Activated naive CD8-positive, alpha-beta T cell treated with anti-CD3 and anti-CD28 coated beads, Interleukin-2, amount 50 U/mL, for 24 hours (primary cell): ENCODE measurements around the gene BAHD1.

Source experiments
- ATAC-seq: fragments of 150-1000 bp; cut with Tn5 transposase; one replicate; pipeline ENCODE4 v1.10.0; 2021
- DNase-seq: peaks from one replicate; pipeline ENCODE4 v3.0.0; 2021
- H3K27ac Mint-ChIP-seq: one replicate; pipeline ENCODE4 v1.8.0; 2021; ENCODE audit warnings: mild to moderate bottlenecking, mixed read lengths
- H3K27me3 Mint-ChIP-seq: one replicate; pipeline ENCODE4 v1.8.0; 2021; ENCODE audit warnings: mixed read lengths
- H3K36me3 Mint-ChIP-seq: one replicate; pipeline ENCODE4 v1.8.0; 2021; ENCODE audit warnings: low read depth, mixed read lengths
- H3K4me1 Mint-ChIP-seq: one replicate; pipeline ENCODE4 v1.8.0; 2021; ENCODE audit warnings: mixed read lengths
- H3K4me3 Mint-ChIP-seq: one replicate; pipeline ENCODE4 v1.8.0; 2021; ENCODE audit warnings: mild to moderate bottlenecking, moderate library complexity, mixed read lengths
- H3K9me3 Mint-ChIP-seq: one replicate; pipeline ENCODE4 v1.8.0; 2021; ENCODE audit warnings: mixed read lengths

BAHD1 gene

GRCh38 chr15:40436116-40436891, 4.4 kb upstream of the BAHD1 start:
- ATAC-seq (no peak), DNase-seq (no peak)
- H3K27me3 Mint-ChIP-seq = peaks cover 41% of the 10 kb centered on the region
- H3K36me3 Mint-ChIP-seq = no peaks in the 10 kb centered on the region
- peaks cover 27% of the 10 kb centered on the region for H3K4me1 Mint-ChIP-seq
- H3K4me3 Mint-ChIP-seq = peak overlapping the region; percentile 45
- no peaks in the 10 kb centered on the region for H3K9me3 Mint-ChIP-seq
- H3K27ac Mint-ChIP-seq = no peak overlapping the region

DNA sequence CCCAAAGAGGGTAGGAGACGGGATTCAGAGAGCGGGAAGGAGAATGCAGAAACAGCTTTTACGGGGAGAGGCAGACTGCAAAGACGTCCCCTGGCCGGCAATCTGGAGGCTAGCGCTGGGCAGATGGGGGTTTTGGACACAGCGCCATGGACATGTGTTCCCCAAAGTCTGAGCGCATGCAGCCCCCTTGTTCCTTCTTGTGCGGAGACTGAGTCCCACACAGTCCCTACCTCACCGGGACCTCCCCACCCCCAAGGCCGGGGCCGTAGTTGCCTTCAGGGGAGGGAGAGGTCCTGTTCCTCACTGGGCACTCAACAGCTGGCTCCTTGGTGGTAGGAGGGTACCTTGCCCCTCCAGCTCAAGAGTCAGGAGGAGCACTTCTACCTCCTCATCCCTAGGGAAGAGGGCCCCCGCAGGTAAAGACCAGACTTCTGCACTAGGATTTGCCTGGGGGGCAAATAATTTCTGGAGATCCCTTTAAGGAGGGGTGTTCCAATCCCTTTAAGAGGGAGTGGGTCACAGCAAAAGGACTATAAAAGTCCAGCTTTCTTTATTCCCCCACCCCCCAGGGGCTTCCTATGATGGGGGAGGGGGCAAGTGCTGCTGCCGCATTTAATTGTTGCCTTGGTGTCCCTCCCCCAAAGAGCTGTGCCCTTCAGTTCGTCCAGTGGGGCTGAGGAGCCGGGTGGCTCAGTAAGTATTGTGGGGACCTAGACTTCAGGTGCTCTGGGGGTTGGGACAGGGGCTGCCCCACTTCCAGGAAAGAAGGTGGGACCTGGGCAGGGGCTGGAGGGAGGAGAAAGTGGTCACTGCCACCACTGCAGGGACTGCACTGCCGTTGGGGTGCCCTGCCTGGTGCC, 3.6 kb upstream of the BAHD1 start:
- Mint-ChIP-seq H3K4me1 (peaks cover 27% of the 10 kb centered on the region), H3K36me3 (no peaks in the 10 kb centered on the region), H3K4me3 (peak overlapping the region; percentile 45), H3K9me3 (no peaks in the 10 kb centered on the region), H3K27me3 (peaks cover 41% of the 10 kb centered on the region), H3K27ac (no peak overlapping the region)
- no peak for ATAC-seq
- no peak for DNase-seq

- Mint-ChIP-seq H3K27ac (no peak overlapping the region), H3K4me1 (peaks cover 35% of the 10 kb centered on the region), H3K36me3 (no peaks in the 10 kb centered on the region), H3K27me3 (peaks cover 41% of the 10 kb centered on the region), H3K4me3 (no peak overlapping the region), H3K9me3 (no peaks in the 10 kb centered on the region)
- ATAC-seq (no peak), DNase-seq (no peak)
Measured at GRCh38 chr15:40437752-40438687, 2.7 kb upstream of the BAHD1 start.

DNA sequence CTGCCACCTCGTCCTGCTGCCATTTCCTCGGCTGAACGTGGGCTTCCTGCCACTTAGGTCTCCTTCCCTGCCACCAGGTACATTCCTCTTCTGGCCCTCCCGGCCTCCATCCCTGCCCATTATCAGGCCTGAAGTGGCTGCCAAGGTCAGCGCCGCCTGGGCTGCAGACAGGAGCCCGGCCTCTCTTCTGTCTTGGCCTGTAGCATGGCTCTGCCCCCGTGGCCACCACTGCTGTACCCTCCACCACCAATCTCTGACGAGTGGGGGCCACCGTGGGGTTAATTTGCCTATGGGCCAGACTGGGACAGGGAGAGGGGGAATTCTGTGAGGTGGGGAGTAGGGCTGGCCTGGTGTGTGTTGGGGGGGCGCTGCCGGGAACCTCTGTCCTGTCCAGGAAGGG, 2.0 kb upstream of the BAHD1 start:
- H3K27me3 Mint-ChIP-seq = peaks cover 41% of the 10 kb centered on the region
- H3K36me3 Mint-ChIP-seq = no peaks in the 10 kb centered on the region
- H3K27ac Mint-ChIP-seq = no peak overlapping the region
- no peaks in the 10 kb centered on the region for H3K9me3 Mint-ChIP-seq
- H3K4me3 Mint-ChIP-seq = no peak overlapping the region
- ATAC-seq = no peak
- no peak for DNase-seq
- H3K4me1 Mint-ChIP-seq = peaks cover 42% of the 10 kb centered on the region

DNA sequence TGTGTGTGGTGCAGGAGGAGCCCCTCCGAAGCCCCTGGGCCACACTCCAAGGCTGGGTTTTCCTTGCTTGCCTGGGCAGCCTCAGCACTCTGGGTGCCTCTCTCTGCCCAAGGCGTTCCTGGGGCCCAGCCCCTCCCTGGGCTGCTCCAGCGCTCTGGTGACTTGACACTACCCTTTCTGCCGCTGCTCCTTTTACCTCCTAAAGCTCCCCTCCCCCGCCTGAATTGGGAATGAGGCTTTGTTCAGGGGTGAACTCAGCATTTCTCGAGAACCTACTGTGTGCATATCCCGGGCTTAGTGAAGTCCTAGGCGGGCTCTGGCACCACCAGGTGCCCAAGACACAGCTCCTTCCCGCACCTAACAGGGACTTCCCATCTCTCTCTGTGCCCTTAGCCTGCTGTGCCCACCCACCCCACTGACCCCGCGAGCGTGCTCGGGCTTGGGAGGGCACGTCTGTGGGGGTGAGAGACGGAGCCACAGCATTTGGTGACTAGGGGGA, 1.2 kb upstream of the BAHD1 start:
- no peaks in the 10 kb centered on the region for H3K9me3 Mint-ChIP-seq

DNA sequence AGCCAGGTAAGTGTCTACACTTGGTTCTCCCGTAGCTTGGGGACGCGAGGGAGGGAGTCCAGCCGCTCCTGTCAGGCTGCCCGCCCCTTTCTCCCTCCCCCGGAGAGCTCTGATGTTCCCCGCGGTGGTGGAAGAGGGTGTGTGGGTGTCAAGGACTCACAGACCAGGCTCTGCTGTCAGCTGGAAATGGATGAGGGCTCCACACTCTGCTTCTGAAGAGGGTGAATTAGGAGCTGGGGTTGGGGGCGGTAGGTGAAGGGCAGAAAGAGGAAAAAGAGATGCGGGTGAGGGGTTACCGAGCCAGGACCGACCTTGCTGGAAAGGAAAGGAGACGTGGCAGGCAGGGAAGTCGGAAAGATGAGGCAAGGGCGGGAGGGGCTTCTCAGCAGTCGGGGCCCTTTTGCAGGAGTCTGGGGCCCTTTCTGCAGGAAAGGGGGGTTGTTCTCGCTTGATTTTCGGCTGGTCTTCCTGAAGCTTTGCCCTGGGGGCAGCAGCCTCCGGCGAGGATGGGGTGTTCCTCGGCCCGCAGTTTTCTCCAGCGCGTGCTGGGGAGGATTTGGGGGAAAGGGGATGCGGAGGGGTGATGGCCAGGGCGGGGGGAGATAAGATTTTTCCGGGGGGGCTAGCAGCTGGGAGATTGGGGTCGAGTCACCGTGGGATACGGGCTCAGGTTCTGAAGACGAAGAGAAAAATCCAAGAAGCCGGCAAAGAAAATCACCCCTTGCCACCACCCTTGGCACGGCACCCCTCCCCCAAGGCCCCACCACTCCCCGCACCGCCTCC, 602 bp upstream of the BAHD1 start:
- DNase-seq (peak; percentile 44), ATAC-seq (no peak)
- Mint-ChIP-seq H3K9me3 (no peaks in the 10 kb centered on the region), H3K27me3 (peaks cover 36% of the 10 kb centered on the region), H3K27ac (peak overlapping the region; percentile 87), H3K36me3 (no peaks in the 10 kb centered on the region), H3K4me1 (peaks cover 57% of the 10 kb centered on the region), H3K4me3 (peak overlapping the region; percentile 84)

More for the DNA sequence above, 1.2 kb upstream of the BAHD1 start:
- no peak for DNase-seq
- Mint-ChIP-seq H3K4me1 (peaks cover 50% of the 10 kb centered on the region), H3K4me3 (peak overlapping the region; percentile 84), H3K27ac (peak overlapping the region; percentile 87), H3K27me3 (peaks cover 41% of the 10 kb centered on the region), H3K36me3 (no peaks in the 10 kb centered on the region)
- no peak for ATAC-seq

DNA sequence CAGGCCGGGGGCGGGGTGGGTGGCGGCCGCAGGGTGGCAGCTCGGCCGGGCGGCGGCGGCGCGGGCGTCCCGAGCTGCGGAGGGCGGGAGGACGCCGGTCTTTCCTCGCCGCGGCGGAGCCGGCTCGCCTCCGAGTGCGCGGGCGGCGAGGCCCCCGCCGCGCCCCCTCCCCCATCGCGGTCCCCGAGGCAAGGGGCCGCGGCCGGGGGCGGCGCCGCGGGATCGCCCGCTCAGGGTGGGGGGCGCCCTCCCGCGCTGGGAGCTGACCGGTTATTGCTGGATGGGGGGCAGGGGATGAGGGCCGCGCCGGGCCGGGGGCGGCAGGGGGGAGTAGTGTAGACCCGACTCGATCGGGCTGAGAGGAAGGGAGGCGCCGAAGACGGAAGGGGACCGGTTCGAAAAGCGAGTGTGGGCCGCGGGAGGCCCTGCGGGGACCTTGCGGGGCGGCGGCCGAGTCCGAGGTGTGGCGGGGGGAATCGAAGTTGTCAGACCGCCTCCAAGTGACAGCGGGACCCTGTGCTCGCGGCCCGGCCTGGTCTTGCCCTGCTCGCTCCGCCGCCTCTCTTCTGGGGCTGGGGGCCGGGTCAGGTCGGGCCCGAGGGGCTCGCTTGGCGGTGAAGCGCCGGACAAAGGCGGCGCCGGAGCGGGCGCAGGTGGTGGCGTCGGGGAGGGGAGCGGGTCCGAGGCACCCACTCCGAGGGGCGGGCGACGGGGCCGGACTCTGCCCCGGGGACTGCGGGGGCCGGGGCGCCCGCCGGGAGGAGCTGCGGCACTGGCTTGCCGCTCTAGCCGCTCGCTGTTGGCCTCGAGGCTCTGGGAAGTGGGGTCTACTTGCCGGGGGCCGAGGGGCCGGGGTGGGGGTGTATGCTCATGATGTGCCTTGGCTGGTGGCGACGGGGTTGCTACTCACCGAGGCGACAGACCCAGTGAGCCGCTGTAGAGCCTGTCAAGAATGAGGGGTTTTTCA, 1.1 kb downstream of the BAHD1 start:
- DNase-seq (peak; percentile 34), ATAC-seq (no peak)
- Mint-ChIP-seq H3K9me3 (no peaks in the 10 kb centered on the region), H3K27ac (peak overlapping the region; percentile 62), H3K36me3 (peaks cover 2% of the 10 kb centered on the region), H3K4me3 (peak overlapping the region; percentile 81), H3K4me1 (peaks cover 52% of the 10 kb centered on the region), H3K27me3 (peaks cover 27% of the 10 kb centered on the region)

DNA sequence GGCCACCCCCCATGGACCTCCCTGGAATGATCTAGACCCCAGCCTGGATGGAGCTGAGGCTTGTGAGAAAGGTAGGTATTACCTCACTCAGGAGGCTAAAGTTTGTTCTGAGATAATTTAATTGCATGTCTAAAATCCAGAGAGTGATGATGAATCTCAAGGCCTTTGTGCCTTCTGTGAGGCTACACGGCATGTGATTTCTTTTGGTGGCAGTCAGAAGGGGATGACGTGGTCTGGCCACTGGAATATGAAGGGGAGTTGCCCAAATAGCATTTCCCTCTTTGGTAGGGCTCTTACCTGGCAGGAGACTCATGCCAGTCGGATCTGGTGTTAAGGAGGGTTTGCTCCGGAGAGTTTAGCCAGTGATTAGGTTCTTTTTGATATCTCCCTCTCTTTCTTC, 2.5 kb downstream of the BAHD1 start:
- H3K4me1 Mint-ChIP-seq = peaks cover 46% of the 10 kb centered on the region
- H3K27ac Mint-ChIP-seq = no peak overlapping the region
- H3K36me3 Mint-ChIP-seq = peaks cover 2% of the 10 kb centered on the region
- DNase-seq (no peak), ATAC-seq (no peak)
- peaks cover 18% of the 10 kb centered on the region for H3K27me3 Mint-ChIP-seq
- peak overlapping the region; percentile 81 for H3K4me3 Mint-ChIP-seq
- H3K9me3 Mint-ChIP-seq = no peaks in the 10 kb centered on the region

DNA sequence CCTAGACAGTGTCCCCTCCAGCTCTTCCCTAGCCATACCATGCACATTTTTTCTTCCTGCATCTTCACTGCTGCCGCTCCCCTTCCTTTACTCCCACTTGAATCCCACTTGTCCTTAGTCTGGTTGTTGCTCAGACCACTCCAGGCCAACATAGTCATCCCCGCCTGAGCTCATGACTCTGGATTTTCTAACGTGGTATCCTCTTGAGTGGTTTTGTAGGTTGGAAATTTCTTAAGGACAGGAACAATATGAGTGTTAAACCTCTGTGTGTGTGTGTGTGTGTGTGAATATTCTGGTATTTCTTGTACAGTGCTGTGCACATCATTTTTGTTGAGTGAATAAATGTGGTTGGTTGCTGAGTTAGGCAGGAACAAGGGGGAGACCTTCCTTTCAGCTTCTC, 3.1 kb downstream of the BAHD1 start:
- ATAC-seq (no peak), DNase-seq (no peak)
- H3K4me3 Mint-ChIP-seq = peak overlapping the region; percentile 15
- H3K36me3 Mint-ChIP-seq = peaks cover 2% of the 10 kb centered on the region
- H3K27me3 Mint-ChIP-seq = peaks cover 12% of the 10 kb centered on the region
- H3K9me3 Mint-ChIP-seq = no peaks in the 10 kb centered on the region
- H3K4me1 Mint-ChIP-seq = peaks cover 46% of the 10 kb centered on the region
- no peak overlapping the region for H3K27ac Mint-ChIP-seq

DNA sequence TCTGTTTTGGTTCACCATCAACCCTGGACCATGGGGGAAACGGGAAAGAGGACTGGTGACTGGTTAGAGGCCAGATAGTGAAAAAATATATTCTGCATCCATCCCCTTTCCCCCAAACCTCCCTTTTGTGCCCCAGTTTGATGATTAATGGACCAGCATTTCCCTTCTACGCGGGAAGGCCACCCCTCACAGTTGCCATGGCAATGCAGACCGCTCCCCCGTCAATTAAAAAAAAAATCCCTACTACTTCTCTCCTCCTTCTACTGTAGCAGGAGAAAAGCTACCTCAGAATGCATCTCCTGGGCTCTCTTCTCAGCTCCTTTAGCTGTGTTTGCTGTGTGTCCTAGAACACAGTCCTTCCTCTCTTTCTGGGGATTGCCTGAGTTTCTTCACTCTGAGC, 4.0 kb downstream of the BAHD1 start:
- Mint-ChIP-seq H3K36me3 (peaks cover 2% of the 10 kb centered on the region), H3K27me3 (peaks cover 5% of the 10 kb centered on the region), H3K27ac (no peak overlapping the region), H3K9me3 (no peaks in the 10 kb centered on the region), H3K4me1 (peaks cover 48% of the 10 kb centered on the region), H3K4me3 (no peak overlapping the region)
- DNase-seq (no peak), ATAC-seq (no peak)

DNA sequence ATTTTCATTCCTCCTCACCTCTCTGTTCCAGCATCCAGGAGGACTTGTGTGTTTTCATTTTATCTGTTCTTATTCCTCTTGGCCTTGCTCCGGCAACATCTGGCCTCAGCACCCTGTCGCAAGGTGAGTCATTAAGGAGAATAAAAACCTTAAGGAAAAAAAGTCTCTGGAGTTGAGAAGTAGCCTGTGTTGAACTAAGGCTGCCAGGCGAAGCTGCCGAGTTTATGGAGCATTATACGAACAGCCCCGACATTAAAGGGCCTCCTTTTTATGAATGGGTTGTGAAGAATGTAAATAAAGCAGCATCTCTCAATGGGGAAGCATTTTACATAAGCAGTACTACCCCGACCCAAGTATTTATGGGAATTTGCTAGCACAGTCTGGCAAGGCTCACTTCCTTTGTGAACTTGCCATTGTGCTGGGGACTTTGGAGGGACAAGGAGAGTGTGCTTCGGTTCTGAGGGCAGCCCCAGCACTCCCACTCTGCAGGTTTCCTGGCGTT, 4.7 kb downstream of the BAHD1 start:
- ATAC-seq = no peak
- no peak overlapping the region for H3K27ac Mint-ChIP-seq
- DNase-seq = no peak
- H3K4me3 Mint-ChIP-seq = no peak overlapping the region
- H3K9me3 Mint-ChIP-seq = no peaks in the 10 kb centered on the region
- H3K36me3 Mint-ChIP-seq = peaks cover 2% of the 10 kb centered on the region
- no peaks in the 10 kb centered on the region for H3K27me3 Mint-ChIP-seq
- peaks cover 50% of the 10 kb centered on the region for H3K4me1 Mint-ChIP-seq

GRCh38 chr15:40446144-40446543, 5.4 kb downstream of the BAHD1 start:
- peaks cover 2% of the 10 kb centered on the region for H3K36me3 Mint-ChIP-seq
- no peak overlapping the region for H3K4me3 Mint-ChIP-seq
- ATAC-seq = no peak
- no peak overlapping the region for H3K27ac Mint-ChIP-seq
- no peaks in the 10 kb centered on the region for H3K9me3 Mint-ChIP-seq
- H3K4me1 Mint-ChIP-seq = peaks cover 55% of the 10 kb centered on the region
- DNase-seq = no peak
- no peaks in the 10 kb centered on the region for H3K27me3 Mint-ChIP-seq
